Activated CD4-positive, CD25-positive, alpha-beta regulatory T cell treated with anti-CD3 and anti-CD28 coated beads, Interleukin-2, amount 50 U/mL, for 24 hours (primary cell): ENCODE results near the gene IRF2.

Experiments
- ATAC-seq, 2 donors: fragments of 150-1000 bp; cut with Tn5 transposase; one replicate each; pipeline ENCODE4 v1.10.0; 2021; ENCODE audit warnings: mild to moderate bottlenecking in 1 of 2, moderate library complexity in 1 of 2

Gene IRF2

DNA sequence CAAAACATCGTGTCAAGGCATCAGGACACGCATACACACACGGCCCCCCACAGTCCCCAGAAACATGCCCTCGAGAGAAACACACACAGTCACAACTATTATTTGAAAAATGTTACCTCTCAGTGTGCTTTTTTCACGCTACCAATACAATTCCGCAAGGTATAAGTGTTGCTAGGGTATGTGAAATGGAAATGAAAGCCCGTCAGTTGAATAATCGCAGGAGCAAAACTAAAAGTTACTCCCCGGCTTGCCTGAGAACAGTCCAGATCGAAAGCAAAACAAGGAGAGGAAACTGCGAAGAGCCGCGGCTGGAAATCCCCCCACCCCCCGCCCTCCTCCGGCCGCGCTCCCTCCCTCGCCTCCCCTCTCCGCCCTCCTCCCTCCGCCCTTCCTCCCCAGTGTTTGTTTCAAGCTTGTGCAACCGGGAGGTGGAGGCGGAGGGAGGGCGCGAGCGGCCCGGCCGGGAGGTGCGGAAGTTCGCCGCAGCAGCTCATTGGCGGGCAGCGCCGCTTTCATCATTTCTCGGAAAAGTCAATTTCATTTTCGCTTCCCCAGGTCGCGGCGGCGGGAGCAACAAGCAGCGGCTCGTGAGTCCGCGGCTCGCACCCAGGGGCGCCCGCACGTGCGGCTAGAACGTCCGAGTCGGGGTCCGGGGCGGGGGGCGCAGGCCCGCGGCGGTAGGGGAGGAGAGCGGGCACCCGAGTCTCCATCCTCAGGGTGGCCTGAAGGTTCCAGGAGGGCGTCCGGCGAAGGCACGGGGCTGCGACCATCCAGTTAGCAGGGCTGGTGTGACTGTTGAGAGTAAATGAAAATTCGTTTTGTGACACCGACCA lies at the start of gene IRF2:
Gene IRF2, minus strand, starts transcription at position 288 of the 833 bp plus-strand sequence. CDS start 45,486 bp downstream, outside the sequence.
- peak; percentile 66 to 73 for ATAC-seq

DNA sequence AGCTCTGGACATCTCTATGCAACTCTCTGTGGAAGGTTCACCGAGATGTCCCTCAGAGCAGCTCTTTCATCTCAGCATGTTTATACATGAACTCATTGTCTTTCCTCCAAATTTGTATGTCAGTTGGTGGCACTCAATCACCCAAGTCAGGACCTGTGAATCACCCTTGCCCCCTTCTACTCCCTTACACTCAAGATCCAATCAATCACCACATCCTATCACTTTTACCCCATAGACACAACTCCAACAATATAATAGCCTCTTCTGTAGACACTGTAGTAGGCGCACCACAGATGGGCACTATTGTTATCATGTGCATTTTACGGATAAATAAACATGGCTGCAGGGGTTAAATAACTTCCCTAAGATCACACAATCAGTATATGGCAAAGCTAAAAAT lies 41.3 kb upstream of the IRF2 start:
- ATAC-seq: no peak

DNA sequence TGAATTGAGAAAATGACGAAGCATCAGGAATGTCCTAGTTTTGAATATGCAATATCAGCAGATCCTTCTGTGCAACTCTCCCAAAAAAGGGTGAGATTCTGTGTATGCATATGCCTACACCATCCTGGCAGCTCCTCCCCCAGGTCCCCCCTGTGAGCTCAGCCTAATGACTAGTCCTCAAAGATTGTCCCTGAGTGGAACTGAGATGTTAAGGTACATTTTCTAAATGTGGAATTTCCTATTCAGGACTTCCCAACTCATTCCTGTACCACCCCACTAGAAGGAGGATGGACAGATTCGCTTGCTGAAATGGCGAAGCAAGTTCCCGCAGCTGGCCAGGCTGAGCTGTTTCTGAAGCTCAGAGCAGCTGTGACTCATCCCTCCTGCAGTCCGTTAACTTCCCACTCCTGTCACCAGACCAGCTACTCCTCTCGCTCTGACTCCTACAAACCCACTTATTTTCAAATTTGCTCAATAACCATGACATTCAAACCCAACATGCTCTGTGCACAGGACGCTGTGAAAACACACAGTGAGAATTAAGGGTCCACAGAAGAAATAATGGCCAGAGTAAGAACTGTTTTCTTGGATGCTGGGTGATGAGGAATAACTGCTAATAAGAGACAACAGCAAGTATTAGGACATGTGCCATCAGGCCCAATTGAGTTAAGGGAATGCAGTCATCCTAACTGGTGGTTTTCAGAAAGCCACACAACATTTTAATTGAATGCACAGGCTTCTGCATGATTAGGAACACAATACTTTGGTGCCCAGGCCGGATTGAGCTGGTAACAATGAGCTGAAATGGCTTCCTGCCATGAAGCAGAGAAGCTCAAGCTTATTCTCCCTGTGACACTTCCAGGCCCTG lies 40.0 kb upstream of the IRF2 start:
- peak; percentile 94 to 95 for ATAC-seq

DNA sequence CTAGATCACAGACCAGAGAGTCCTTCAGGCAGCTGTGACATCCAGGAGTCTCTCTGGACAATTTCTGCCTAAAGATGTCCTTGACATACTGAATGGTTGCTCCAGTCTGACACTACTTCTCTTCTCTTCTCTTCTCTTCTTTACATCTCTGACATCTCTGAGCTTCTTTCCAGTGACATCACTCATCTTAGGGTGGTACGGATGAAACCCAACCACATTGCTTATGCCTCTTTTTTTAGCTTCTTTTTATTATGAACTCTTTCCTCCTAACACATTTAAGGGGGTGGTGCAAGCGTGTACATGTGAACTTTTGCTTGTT lies 39.4 kb upstream of the IRF2 start:
- ATAC-seq: peak; percentile 50 to 55

DNA sequence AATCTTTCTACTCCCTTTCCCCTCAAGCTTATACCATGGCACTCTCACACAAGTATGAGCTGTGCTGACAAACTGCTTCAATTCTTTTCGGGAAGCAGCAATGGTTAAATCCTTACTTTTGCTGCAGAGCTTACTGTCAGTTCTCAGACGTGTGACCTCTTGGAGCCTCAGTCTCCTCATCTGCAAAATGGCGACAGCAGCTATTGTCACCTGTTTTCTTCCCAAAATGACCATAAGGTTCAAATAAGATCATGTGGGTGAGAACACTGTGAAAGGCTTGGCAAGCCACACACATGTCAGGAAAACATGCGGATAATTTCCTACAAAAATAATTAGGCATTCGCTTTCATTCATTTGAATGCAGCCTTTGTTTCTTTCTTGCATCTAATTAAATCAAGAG lies 36.8 kb upstream of the IRF2 start:
- ATAC-seq: no peak

DNA sequence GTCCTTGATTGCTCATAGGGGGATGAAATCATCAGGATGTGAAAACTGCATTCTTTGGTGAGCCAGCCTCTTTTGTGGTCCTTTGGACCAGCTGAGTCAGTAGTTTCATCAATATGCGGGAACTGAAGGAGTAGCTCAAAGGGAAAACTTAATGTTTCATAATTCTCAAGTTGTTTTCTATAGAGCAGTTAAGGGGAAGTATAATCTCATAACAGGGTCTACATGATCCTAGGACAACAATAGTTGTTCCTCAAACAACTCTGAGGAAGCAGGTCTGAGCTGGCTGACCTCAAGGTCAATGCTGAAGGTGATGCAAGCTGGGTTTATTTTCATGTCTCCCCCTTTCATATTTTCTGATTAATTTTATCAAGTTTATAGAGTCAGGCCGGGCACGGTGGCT lies 36.1 kb upstream of the IRF2 start:
- ATAC-seq: no peak

DNA sequence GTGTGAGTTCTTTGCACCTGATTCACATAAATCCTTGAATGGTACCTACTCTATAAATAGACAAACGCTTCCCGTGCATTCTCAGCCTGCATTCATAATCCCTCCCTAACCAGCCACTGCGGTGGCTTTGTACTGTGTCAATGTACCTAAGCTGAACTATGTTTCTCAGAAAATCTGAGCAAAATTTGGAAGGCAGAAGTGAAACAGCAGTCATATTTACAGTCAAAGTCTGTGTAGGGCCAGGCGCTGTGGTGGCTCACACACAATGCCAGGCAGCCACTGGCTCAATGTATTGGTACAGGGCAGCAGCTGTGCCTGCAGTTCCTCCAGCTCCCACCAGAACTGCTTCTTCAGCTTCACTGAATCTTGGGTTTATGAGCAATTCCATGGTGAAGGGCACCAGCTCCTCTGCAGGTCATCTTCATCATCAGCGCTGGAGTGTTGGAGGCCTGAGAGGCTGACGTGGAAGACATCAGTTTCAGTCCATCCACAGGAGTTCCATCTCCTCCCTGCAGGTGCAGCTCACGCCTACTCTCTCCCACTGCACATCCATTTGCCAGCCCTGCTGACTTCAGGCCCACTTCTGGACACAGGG lies 32.3 kb upstream of the IRF2 start:
- ATAC-seq: peak; percentile 86 to 88

DNA sequence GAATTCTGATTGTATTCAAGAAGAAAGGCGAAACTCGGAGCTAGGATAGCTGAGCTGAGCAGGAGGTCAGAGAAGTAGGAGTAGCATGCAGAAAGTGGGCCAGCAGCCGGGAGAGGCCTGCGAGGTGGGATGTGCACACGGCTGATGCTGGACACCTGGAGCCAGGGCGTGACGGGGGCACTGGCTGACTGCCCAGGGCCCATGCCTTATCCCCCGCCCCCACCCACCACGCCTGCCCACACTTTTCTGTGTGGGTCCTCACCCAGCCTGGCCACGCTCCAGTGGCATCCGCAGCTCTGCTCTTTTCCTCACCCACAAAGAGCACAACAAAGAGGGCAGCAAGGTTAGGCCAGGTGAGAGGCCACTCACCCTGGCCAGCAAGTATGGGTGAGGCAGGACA lies 30.0 kb upstream of the IRF2 start:
- no peak for ATAC-seq

DNA sequence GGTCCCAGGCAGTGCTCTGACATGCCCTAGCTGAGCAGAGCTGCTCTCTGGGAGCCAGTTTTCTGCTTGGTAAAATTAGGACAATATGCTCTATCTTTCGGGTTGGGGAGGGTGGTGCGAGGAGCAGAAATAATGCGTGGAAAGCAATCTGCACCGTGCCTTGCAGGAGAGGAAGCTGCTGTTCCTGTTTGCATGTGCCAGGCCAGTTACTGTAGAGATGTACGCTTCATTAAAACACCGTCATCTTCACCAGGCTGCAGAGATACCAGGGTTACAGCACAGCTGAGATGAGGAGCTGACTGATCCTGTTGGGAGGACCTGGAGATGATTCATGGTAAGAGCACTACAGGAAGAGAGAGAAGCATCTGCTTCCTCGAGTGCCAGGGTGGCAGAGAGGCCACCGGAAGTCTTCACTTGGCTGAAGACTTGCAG lies 29.5 kb upstream of the IRF2 start:
- peak; percentile 62 to 71 for ATAC-seq

DNA sequence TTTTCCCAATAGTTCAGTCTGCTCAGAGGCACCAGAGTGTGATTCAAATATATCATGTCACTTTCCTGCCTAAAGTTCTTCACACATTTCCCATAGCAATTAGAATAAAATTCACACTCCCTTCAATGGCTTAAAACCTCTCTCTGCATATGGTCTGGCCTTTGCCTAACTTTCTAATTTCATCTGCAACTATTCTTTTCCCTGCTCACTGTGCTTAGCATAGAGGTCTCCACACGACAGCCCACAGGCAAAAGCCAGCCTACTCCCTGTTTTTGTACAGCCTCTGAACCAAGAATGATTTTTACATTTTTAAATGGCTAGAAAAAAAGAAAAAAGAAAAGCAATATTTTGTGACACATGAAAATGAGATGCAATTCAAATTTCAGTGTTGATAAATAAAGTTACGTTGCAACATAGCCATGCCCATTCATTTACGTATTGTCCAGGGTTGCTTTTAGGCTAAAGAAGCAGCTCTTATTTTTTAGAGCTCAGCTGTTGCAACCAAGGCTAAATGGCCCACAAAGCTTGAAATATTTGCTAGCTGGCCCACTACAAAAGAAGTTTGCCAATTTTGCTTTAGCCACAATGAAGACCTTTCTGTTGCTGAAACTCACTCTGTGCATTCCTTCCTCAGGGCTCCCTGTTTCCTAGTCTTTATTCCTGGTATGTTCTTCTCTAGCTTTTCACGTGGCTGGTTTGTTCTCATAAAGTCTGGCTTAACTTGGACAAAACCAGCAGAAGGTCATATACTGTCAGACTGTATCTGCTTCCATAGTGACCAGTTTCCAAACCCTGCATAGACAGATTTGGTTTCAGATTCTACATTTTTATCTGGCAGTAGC lies 26.6 kb upstream of the IRF2 start:
- ATAC-seq: no peak

DNA sequence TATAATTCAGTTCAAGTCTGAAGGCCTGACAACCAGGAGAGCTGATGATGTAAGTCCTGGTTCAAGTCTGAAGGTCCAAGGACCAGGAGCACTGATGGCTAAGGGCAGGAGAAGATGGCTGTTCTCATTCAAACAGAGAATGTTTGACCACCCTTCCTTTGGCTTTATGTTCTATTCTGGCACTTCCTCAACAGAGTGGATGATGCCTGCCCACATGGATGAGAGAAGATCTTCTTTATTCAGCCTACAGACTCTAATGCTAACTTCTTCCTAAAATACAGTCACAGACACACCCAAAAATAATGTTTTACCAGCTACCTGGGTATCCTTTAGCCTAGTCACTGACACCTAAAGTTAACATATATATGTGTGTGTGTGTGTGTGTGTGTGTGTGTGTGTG lies 25.6 kb upstream of the IRF2 start:
- no peak for ATAC-seq

DNA sequence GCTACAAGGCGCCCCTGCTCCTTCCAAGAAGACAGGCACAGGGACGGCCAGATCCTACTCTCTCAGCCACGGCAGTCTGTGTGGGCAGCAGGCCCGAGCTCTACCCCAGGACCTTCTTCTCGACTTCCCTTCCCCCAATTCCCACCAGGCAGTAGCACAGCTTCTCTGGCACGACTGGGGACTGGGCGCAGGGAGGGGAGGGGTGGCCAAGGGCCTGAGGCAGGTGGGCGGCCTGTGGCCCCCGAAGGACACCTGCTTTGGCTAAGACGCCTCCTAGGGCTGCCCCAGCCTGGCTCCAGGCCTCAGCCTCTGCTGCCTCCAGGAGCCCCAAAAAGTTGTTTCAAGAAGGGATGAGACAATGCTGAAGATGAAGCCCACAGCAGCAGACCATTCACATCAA lies 24.2 kb upstream of the IRF2 start:
- ATAC-seq: no peak

DNA sequence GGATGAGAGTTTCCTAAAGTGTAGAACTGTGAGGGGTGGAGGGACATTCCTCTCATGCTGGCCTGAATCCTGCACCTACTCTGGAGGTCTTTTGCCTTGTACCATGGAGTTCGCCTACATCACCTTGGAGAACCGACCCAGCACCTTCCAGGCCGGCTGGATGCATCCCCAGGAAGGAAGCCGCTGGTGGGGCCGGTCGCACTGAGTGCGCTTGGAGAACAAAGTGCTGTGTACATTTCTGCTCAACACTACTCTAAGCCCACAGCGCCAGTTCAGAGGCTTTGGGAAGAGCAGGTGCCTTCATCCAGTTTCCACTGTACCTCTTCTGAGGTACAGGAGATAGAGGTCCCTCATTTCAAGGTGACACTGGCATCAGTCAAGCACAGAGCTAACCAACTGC lies 15.4 kb upstream of the IRF2 start:
- ATAC-seq: no peak

DNA sequence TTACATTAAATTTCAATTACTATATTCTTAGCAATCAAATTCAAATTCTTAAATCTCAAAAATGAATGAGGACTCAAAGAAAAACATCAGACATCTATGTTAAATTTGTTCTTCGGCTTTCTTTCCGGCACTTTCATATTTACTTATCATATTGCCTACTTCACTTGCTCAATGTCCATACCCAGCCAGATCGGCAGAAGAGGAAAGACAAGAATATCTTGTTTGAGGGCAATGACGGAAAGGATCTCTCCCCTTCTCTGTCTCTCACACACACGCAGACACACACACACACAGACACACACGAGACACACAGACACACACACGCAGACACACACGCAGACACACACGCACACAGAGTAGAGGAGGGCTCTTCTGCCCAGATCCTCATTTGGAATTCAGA lies 13.2 kb upstream of the IRF2 start:
- ATAC-seq: no peak

DNA sequence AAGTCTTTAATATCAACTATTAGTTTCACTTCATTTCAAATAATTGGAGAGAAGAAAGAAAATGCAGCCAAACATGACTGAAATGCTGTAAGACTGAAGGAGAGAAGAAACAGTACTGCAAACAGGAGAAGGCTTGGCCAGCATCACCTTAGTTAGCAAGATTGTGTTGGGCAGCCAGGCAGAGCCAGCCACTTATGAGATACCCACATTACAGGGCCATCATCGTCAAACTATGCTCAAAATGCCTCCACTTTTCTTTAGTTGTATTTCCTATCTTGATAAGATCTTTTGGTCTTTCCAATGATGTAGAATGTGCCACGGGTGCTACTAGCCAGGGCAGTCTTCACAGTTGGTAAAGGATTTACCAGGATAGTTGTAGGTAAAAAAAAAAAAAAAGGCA lies 10.9 kb upstream of the IRF2 start:
- ATAC-seq: no peak

DNA sequence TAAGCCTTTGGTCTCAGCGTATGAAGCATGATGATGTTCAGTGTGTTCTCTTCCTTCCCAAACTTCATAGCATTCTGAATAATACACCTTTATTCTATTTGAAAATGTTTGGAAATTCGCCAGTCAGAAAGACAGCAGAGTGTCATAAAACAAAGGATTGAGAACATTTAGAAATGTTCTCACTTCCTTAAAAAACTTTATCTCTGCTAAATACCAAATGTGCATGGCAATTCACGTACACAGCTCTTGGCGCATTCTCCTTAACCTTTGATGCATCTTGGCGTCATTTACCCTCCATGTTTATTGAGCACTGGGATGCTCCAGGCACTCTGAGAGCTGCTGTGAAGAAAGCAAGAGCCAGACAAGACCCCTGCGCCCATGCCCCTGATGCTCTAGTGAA lies 7.2 kb upstream of the IRF2 start:
- ATAC-seq: no peak

DNA sequence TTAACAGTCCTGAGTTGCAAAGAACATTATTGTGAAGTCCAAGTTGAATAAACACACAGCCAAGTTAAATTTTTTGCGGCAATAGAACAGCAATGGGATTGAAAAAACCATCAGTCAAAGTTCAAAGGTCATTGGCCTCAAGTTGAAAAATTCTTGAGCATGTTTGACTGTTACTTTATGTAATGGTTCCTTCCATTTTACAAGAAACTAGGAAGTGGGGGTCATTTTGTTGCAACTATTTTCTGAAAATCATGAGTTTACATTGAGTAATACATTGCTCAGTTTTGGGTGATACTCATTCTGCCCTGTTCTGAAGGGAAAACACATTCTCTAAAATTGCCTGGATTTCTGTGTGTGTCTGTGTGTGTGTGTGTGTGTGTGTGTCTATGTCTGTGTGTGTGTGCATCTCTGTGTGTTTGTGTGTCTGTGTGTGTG lies 5.2 kb upstream of the IRF2 start:
- no peak for ATAC-seq

DNA sequence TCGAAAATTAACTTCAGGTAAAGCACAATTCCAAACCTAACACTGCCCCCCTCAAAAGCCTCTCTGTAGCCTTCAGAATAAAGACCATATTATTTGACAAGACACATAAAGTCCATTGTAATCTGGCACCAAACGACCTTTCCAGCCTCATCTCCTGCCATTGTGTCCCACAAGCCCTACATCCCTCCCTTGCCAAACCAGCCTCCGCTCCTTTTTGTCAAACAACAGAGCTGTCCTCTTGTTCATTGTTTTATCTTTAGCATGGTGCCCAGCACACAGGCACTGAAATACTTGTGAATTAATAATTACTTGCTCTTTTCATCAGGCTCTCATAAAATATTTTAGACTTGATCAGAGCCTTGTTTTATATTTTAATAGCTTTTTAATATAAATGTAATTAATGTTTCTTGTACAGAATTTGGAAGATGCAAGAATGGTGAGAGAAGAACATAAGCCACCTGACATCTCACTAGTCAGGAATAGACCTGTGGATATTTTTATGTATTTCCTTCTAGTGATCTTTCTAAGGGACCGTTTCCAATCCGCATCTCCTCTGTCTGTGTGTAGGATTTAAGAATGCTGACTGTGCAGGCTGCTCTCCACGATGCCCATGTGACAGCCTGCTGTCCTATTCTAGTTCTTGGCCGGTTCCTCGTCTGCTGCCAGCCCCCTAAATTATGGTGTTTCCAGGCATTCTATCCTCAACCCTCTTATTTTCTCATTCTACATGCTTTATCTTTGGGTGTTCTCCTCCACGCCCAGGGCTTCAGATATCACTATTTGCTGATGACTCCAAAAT lies 3.0 kb upstream of the IRF2 start:
- no peak for ATAC-seq

DNA sequence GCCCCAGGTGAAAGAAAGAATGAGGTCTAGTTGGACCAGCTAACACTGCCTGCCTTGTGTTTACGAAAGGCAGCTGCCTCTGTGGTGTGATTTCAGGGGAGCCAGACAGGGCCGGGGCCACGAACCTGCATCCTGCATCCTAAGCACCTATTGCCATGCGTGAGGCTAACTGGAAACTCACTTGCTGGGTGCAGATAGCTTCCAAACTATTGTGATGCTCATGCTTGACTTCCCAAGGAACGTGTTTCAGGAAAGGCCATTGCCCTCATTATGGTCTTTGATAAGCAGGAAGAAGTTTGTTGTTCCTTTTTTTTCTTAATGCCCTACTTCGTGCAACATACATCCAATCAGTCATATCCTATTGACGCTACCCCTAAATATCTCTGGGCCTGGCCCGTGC lies 2.3 kb upstream of the IRF2 start:
- ATAC-seq: no peak

DNA sequence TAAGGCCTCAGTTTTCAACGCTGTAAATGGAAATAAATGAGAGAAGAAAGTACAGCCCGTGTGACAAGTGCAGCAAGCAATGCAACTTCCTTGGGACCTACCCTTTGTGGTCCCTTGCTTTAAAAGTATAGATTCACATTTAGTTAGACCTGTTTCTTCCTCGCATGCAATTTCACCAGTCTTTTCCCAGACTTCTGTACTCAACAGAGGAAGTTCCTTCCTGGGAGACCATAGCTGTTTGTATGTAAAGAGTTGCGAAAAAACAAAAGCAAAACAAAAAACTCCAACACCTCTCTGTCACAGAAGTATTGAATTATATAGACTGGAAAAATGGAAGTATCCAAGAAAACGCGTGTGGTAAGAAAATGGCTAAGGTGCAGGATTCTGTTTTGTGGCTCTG lies 1.1 kb upstream of the IRF2 start:
- no peak for ATAC-seq

DNA sequence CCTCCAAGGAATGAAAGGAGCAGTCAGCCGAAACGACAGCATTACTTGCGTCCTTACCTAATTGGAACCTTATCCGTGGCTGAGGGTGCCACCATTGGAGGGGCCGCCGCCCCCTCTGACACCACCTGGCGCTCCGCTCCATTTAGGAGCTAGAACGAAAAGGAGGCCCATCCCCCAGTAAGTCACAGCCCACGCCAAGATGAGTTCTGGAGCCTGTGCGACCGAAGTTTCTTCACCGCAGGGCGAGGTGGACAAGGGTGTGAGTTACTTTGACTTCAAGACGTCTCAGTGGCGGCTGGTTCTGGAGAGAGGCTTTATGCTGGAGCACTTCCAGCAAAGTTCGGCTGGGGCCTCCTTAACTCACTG lies 729 bp upstream of the IRF2 start:
- ATAC-seq: peak; percentile 39 to 40
